Chondrocyte (in vitro differentiated cells): ENCODE data around the gene TSPAN5. TPM values are rescaled to one million over a fixed set of nuclear protein-coding genes. Genes with fewer than 3 reads are reported as not detected.

Experiments
- DNase-seq: peaks from one replicate; pipeline ENCODE4 v3.0.0; 2021; ENCODE audit warnings: mixed read lengths, low spot score
- H3K27ac Mint-ChIP-seq: one replicate; pipeline ENCODE4 v1.8.0; 2021; ENCODE audit warnings: mild to moderate bottlenecking, moderate library complexity, mixed read lengths; ENCODE audit not compliant: unreplicated experiment
- H3K27me3 Mint-ChIP-seq: 2 replicates; pipeline ENCODE4 v1.8.0; 2021; ENCODE audit warnings: low read depth, mixed read lengths
- H3K36me3 Mint-ChIP-seq: 2 replicates; pipeline ENCODE4 v1.8.0; 2021; ENCODE audit warnings: low read depth, mixed read lengths
- H3K4me1 Mint-ChIP-seq: 2 replicates; pipeline ENCODE4 v1.8.0; 2021; ENCODE audit warnings: low read depth, mild to moderate bottlenecking, mixed read lengths
- H3K4me3 Mint-ChIP-seq: one replicate; pipeline ENCODE4 v1.8.0; 2021; ENCODE audit warnings: mild to moderate bottlenecking, moderate library complexity, mixed read lengths; ENCODE audit not compliant: unreplicated experiment
- H3K9me3 Mint-ChIP-seq: 2 replicates; pipeline ENCODE4 v1.8.0; 2021; ENCODE audit warnings: low read depth, mixed read lengths
- CTCF ChIP-seq: fragments of 200-600 bp; sonication (generic); IDR thresholded peaks from 2 replicates; pipeline ENCODE4 v1.5.0; 2021; ENCODE audit warnings: antibody characterized with exemption, mild to moderate bottlenecking, moderate library complexity
- total RNA-seq: library from RNA; stranded (reverse); gene quantifications from 3 replicates; pipeline ENCODE4 v1.2.1, GENCODE V29; 2021

The TSPAN5 gene
- total RNA-seq, 1 donor from 2014 or later: 55.5 TPM

DNA sequence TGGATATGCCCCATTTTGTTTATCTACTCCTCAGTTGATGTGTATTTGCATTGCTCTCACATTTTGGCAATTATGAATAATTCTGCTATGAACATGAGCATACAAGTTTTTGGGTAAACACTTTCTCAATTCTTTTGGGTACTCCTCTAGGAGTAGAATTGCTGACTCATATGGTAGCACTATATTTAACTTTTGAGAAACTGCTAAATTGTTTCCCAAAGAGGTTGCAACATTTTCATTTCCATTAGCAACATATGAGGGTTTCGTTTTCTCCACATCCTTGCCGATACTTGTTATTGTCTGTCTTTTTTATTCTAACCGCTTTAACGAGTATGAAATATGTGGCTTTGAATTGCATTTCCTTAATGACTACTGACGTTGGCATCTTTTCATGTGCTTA is 185.4 kb downstream of the TSPAN5 start:
- Mint-ChIP-seq H3K4me1 (peaks cover 45% of the 10 kb centered on the region), H3K27me3 (no peaks in the 10 kb centered on the region), H3K27ac (peak overlapping the region; percentile 45), H3K4me3 (no peak overlapping the region), H3K36me3 (peaks cover 31% of the 10 kb centered on the region), H3K9me3 (no peaks in the 10 kb centered on the region)
- DNase-seq: no peak
- TF ChIP-seq CTCF: no peak

GRCh38 chr4:98470831-98471230 is 187.6 kb downstream of the TSPAN5 start:
- H3K27ac Mint-ChIP-seq: peak overlapping the region; percentile 41
- H3K4me3 Mint-ChIP-seq: no peak overlapping the region
- H3K36me3 Mint-ChIP-seq: peaks cover 26% of the 10 kb centered on the region
- no peak for TF ChIP-seq CTCF
- no peaks in the 10 kb centered on the region for H3K27me3 Mint-ChIP-seq
- H3K4me1 Mint-ChIP-seq: peaks cover 55% of the 10 kb centered on the region
- no peak for DNase-seq
- no peaks in the 10 kb centered on the region for H3K9me3 Mint-ChIP-seq

GRCh38 chr4:98470366-98470765 is 188.0 kb downstream of the TSPAN5 start:
- Mint-ChIP-seq H3K4me1 (peaks cover 55% of the 10 kb centered on the region), H3K36me3 (peaks cover 24% of the 10 kb centered on the region), H3K27ac (peak overlapping the region; percentile 41), H3K4me3 (no peak overlapping the region), H3K27me3 (no peaks in the 10 kb centered on the region), H3K9me3 (no peaks in the 10 kb centered on the region)
- DNase-seq: no peak
- TF ChIP-seq CTCF: no peak

DNA sequence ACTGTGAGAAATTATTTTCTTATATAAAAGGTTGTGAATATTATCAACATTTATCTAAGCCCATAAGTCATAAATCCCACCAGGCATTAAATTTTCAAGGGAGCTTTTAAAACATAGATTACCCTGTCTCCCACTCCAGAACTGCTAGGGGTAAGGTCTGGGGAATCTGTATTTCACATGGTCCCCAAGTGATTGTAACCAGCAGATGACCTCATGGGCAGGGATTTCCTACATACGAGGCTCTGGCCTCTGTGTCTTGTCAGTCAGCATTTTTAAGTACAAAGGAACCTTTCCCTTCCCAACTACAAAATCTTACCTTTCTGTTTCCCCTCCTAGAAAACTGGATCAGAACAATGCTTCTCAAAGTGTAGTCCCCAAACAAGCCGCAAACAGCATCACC is 188.6 kb downstream of the TSPAN5 start:
- peaks cover 22% of the 10 kb centered on the region for H3K36me3 Mint-ChIP-seq
- H3K27ac Mint-ChIP-seq: peak overlapping the region; percentile 53
- H3K4me1 Mint-ChIP-seq: peaks cover 52% of the 10 kb centered on the region
- H3K4me3 Mint-ChIP-seq: no peak overlapping the region
- H3K27me3 Mint-ChIP-seq: no peaks in the 10 kb centered on the region
- no peak for DNase-seq
- H3K9me3 Mint-ChIP-seq: no peaks in the 10 kb centered on the region
- TF ChIP-seq CTCF: no peak

DNA sequence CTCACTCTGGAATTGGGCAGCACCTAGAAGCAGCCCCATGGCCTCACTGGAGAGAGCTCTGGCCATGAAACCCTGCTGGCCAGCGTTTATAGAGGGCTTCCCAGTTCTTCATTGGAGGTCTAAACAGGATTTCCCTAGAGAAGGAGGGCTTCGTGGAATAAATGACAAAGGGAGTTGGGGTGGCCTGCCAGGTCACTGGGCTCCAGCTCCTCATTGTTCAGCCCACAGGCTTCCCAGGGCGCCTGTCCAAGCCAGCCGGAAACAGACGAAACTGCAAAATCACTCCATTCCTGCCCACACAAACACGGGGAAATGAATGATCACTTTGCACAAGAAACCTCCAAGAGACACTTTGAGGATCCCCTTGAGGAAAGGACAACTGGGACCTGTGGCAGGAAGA is 189.7 kb downstream of the TSPAN5 start:
- Mint-ChIP-seq H3K27me3 (no peaks in the 10 kb centered on the region), H3K27ac (peak overlapping the region; percentile 84), H3K4me1 (peaks cover 44% of the 10 kb centered on the region), H3K36me3 (peaks cover 19% of the 10 kb centered on the region), H3K4me3 (no peak overlapping the region), H3K9me3 (no peaks in the 10 kb centered on the region)
- no peak for DNase-seq
- no peak for TF ChIP-seq CTCF
